HG03521 (cell line): ENCODE measurements around the gene FAM171A2.

ENCODE experiments used
- ATAC-seq: cut with Tn5 transposase; IDR thresholded peaks from one replicate; pipeline ENCODE4 v1.9.1; 2021; ENCODE audit warnings: mild to moderate bottlenecking, moderate library complexity; ENCODE audit not compliant: unreplicated experiment

Gene FAM171A2

DNA sequence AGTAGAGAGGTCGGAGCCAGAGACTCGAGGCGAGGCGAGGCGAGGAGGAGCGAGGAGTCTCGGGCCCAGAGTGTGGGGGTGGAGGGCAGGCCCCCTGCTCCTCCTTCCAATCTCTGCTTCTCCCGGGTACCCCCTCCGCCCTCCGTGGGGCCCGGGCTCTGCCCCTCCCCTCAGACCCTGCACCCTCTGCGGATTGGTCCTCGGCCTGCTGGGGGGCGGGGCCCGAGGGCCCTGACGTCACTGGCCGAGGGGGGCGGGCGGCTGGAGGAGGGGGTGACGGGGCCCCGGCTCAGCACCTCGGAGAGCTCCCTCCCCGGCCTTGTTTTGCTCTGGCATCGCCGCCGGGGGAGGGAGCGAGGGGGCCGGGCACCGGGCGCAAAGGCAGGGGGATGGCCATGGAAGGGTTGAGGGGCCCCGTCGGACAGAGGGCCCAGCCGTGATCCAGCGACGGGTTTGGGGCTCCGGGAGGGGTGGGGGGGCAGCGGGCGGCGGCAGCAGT lies 55.3 kb downstream of the FAM171A2 start, which contains the start of gene RUNDC3A:
Gene RUNDC3A (plus strand): TSS at position 282 of the 499 bp plus-strand sequence. CDS start 232 bp downstream, outside the sequence.
- ATAC-seq, result no peak

DNA sequence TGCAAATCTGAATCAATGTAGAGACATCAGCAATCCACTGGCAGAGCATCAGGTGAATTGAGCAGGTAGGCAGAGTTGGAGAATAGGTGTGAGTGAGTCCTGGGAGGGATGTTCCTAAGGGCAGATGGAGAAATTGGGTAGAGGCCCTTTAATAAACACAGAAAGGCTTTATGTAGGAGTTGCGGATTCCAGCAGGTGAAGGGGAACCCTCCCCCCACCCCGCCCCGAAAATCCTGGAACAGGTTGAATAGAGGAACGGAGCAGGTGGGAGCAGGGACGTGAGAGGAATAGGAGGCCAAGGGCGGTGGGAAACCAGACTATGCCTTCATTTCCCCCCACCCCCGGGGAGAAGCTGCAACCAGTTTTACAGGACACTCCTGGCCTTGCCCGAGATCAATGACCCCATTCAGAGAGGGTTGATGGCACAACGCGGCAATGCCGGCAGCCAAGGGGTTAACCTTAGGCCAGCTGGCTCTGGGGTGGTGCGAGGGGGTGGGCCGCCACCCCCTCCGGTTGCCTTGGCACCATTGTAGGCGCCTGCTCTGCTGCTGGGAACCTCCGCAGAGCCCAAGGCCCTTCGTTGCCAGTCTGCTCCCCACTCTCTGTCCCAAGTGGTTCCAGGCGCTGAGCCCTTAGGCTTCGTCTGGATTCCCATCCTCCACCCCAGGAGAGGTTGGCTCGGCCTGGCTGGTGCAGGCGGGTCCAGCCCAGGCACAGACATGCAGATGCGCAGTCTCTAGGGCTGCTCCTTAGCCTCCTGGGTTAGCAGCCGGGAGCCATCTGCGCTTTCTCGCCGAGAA lies 56.1 kb downstream of the FAM171A2 start:
- no peak for ATAC-seq

DNA sequence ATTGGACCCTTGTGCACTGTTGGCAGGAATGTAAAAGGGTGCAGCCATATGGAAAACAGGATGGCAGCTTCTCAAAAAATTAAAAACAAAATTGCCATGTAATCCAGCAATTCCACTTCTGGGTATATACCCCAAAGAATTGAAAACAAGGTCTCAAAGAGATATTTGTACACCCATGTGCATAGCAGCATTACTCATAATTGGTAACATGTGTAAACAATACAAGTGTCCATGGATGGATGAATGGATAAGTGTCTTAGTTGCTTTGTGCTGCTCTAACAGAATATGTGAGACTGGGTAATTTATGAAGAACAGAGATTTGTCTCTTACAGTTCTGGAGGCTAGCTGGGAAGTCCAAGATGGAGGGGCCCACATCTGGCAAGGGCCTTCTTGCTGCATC lies 59.0 kb downstream of the FAM171A2 start:
- no peak for ATAC-seq
